GM18861 (cell line): ENCODE data around the gene SPAM1.
"Not testable (repeated sequence)": the region's sequence is repeated elsewhere in the genome, so short reads cannot be mapped to it uniquely, and the experiment has no call there.

ENCODE experiments used
- ATAC-seq: cut with Tn5 transposase; IDR thresholded peaks from one replicate; pipeline ENCODE4 v1.9.1; 2021; ENCODE audit not compliant: unreplicated experiment

SPAM1 gene

DNA sequence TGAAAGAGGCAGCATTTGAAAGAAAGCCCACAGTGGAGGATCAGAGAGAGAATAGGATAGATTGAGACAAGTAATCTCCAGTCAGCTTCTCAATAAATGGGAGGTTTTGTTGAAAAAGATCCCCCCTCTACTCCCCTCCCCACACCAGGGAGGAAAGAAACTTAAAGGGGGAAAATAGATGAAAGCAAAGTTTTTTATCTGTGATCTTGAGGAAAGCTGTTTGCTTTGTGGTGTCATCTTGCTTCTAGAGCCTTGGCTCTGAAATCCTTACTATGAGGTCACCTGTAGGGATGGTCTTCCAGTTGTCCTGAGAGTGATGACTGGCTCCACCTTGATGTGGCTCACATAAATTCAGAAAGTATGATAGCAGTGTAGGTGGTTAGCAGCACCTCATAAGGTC lies at the start of gene SPAM1:
TSS of gene SPAM1 (plus strand) at position 301 of the 400 bp plus-strand sequence. CDS start 28,330 bp downstream, outside the sequence.
- no peak for ATAC-seq

DNA sequence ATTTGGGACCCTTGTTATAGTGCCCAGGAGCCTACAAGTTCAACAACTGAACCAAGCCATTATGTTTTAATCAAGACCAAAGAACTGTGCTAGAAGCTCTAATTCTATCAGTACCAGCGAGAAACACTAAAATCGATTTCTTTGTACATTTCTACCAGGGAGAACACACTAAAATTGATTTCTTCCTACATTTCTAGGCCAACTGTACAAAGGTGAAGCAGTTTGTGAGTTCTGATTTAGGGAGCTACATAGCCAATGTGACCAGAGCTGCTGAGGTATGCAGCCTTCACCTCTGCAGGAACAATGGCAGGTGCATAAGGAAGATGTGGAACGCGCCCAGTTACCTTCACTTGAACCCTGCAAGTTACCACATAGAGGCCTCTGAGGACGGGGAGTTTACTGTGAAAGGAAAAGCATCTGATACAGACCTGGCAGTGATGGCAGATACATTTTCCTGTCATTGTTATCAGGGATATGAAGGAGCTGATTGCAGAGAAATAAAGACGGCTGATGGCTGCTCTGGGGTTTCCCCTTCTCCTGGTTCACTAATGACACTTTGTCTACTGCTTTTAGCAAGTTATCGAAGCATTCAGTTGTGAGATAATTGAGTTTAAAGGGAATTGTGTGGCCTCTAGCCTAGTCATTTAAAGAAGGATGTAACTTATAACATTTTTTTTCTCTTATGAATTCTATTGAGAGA lies 48.3 kb upstream of the SPAM1 start:
- no peak for ATAC-seq

DNA sequence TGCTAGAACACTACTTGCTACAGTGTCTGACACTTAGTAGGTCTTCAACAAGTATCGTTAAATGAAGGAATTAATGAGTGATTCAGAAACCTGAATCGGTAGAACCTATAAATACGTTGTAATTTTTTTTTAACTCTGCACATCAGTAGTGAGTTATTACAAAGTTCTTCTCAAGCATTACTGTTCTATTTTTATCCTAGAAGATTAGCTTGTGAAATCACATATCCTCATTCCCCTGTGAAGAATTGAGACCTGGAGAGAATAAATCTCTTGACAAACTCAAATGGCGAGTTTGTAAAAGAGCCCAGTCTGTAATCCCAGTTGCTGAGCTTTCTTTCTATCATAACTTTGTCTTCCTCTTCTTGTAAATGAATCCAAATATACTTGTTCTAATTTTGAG lies 45.4 kb upstream of the SPAM1 start:
- ATAC-seq: no peak

- ATAC-seq: no peak
Measured at GRCh38 chr7:123881300-123881699, 43.7 kb upstream of the SPAM1 start.

GRCh38 chr7:123883154-123883553 lies 41.9 kb upstream of the SPAM1 start:
- no peak for ATAC-seq

GRCh38 chr7:123888192-123888591 lies 36.8 kb upstream of the SPAM1 start:
- no peak for ATAC-seq

- not testable (repeated sequence) for ATAC-seq
Measured at GRCh38 chr7:123894753-123895152, 30.3 kb upstream of the SPAM1 start.

- ATAC-seq: no peak
Measured at GRCh38 chr7:123901101-123901500, 23.9 kb upstream of the SPAM1 start.

DNA sequence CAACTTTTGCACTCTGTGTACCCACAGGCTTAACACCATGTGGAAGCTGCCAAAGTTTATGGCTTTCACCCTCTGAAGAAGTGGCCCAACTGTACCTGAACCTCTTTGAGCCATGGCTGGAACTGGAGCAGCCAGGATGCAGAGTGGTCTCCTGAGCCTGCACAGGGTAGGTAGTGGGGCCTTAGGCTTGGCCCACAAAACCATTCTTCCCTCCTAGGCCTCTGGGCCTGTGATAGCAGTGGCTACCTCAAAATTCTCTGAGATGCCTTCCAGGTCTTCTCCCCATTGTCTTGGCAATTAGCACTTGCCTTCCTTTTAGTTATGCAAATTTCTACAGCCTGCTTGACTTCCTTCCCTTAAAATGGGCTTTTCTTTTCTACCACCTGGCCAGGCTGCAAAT lies 19.3 kb upstream of the SPAM1 start:
- ATAC-seq: no peak

DNA sequence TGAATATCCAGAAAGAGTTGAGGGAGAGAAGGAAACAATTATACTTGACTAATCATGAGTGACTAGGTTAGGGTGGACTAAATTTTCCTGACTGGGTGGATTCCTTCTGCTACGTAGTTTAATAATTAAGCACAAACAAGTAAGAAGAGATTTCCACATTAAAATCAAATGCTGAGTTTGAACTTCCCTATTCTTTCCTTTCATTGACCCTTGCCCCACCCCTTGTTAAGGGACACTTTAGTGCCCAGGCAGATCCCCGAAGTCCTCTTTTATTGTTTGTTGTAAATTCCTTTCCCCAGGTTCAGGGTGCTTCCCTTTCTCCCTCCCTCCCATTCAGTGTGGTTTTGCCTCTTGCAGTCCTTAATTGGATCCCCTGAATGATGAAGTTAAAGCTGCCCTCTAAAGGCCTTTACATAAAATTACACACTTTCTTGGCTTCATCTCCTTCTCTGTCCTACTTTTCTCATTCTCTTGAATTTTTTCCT lies 8.8 kb upstream of the SPAM1 start:
- no peak for ATAC-seq

DNA sequence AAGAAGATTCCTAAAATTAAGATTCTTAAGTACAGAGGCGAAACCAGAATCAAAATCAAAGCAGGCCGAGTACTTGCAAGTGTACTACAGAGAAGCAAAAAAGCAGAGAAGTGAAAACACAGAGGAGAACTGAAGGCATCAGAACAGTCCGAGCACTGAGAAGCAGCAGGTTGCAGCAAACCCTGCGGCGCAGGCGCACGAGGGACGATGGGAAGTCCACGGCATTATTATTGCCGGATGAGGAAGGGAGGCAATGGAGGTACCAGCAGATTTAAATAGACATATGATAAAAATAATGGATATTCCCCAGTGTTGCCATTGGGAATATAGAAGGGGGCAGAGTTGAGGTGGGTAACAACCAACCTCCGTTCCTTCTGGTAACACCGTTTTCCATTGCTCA lies 7.2 kb upstream of the SPAM1 start:
- no peak for ATAC-seq

- no peak for ATAC-seq
Measured at GRCh38 chr7:123918309-123918708, 6.7 kb upstream of the SPAM1 start.

- no peak for ATAC-seq
Measured at GRCh38 chr7:123923599-123923998, 1.4 kb upstream of the SPAM1 start.

- ATAC-seq: no peak
Measured at GRCh38 chr7:123929107-123929506, 4.1 kb downstream of the SPAM1 start.

GRCh38 chr7:123929655-123930054 lies 4.6 kb downstream of the SPAM1 start:
- no peak for ATAC-seq

- ATAC-seq: no peak
Measured at GRCh38 chr7:123935436-123936381, 10.7 kb downstream of the SPAM1 start.

GRCh38 chr7:123936388-123936787 lies 11.3 kb downstream of the SPAM1 start:
- ATAC-seq: no peak

- ATAC-seq: no peak
Measured at GRCh38 chr7:123939784-123940183, 14.7 kb downstream of the SPAM1 start.

DNA sequence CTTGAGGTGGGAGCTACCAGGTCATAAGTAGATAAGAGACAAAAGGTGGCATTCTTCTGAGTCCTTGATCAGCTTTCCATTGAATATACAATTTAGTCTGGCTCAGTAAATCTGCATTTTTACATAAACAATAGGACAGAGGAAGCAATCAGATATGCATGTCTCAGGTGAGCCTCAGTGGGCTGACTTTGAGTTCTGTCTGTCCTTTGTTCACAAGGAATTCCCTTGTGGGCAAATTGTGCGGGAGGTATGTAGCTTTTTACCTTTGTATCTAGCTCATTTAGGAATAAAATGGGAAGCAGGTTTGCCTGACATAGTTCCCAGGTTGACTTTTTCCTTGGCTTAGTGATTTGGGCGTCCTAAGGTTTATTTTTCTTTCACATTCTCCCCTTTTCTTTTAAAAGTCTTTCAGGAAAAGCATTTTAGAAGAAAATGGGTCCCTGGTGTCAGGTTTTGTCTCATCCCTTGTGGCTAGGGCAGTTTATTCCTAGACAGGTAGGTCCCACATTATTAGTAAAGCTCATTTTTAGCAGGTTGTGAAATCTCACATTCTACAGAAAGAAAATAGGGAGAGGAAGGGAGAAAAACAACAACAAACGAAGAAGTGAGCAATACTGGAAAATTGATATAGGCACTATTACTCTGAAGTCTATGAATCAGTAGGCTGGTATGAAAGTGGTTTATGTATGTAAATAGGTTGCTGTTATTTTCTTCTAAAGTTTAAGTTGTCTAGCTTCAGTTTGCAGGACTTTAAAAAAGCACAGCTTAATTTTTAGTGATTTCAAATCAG lies 16.5 kb downstream of the SPAM1 start:
- no peak for ATAC-seq

DNA sequence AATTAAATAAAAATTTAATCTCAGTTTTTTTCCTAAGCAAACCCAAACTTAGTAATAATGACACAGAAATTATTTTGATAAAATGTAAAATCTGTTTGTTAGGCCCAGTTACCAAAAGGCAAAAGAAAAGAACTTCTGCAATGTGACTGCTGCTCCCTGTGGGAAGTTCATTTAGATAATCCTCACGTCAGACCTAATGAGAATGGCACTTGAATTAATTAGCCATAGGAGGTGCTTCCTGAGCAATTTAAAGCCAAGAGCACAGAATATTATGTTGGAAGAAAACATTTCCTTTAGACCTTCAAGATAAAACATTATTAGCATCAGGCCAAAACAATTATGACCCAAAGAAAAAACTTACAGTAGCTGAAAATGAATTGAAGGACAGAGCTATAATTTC lies 19.4 kb downstream of the SPAM1 start:
- ATAC-seq: no peak

GRCh38 chr7:123945938-123946337 lies 20.9 kb downstream of the SPAM1 start:
- no peak for ATAC-seq
